GM12878 (cell line): ENCODE measurements around the gene COQ2.

Experiments used
- ATF2 ChIP-seq: IDR thresholded peaks from 2 replicates; pipeline ENCODE4 v1.6.1; 2012; ENCODE audit warnings: low read length, inconsistent platforms
- HDGF ChIP-seq: fragments of 450-650 bp; IDR thresholded peaks from 2 replicates; pipeline ENCODE4 v1.6.1; 2016; ENCODE audit warnings: antibody characterized with exemption
- RFX5 ChIP-seq: IDR thresholded peaks from 2 replicates; pipeline ENCODE4 v1.6.1; 2011; ENCODE audit warnings: low read depth, low read length, improper control_type of control experiment
- SMAD1 ChIP-seq: fragments of 450-650 bp; IDR thresholded peaks from 2 replicates; pipeline ENCODE4 v1.6.1; 2018; ENCODE audit warnings: mild to moderate bottlenecking, low read depth; ENCODE audit not compliant: partially characterized antibody
- TF ChIP-seq, protein P1 (sequence below), 3 experiments: IDR thresholded peaks in 2 of 3; conservative IDR thresholded peaks in 1 of 3; 2 replicates each; pipeline ENCODE4 v1.5.1; 2011; ENCODE audit warnings: low read depth in 3 of 3, low read length in 3 of 3, mild to moderate bottlenecking in 3 of 3, control low read depth in 2 of 3, moderate library complexity in 2 of 3, inconsistent platforms in 1 of 3, mixed read lengths in 1 of 3; ENCODE audit not compliant: control insufficient read depth in 2 of 3, insufficient read depth in 1 of 3; ENCODE audit errors: extremely low read depth in 1 of 3

DNA sequence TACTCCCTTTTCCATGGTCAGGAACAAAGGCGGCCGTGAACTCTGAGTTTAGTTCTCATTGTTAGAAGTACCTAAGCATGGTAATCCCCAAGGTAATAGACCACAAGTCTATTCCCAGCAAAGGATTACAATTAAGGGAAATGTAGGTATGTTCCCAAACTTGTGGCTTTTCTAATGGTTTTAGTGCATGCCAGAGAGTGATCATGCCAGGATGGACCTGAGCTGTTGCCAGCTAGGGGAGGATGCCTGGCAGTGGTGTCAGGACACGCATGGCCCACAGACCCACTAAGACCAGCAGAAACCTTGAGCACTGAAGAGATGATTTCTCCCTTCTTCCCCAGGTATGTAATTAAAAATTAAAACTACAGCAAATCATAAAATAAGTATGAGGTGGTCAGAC, 60.8 kb downstream of the COQ2 start:
- TF ChIP-seq ATF2: no peak
- TF ChIP-seq, protein P1, sequence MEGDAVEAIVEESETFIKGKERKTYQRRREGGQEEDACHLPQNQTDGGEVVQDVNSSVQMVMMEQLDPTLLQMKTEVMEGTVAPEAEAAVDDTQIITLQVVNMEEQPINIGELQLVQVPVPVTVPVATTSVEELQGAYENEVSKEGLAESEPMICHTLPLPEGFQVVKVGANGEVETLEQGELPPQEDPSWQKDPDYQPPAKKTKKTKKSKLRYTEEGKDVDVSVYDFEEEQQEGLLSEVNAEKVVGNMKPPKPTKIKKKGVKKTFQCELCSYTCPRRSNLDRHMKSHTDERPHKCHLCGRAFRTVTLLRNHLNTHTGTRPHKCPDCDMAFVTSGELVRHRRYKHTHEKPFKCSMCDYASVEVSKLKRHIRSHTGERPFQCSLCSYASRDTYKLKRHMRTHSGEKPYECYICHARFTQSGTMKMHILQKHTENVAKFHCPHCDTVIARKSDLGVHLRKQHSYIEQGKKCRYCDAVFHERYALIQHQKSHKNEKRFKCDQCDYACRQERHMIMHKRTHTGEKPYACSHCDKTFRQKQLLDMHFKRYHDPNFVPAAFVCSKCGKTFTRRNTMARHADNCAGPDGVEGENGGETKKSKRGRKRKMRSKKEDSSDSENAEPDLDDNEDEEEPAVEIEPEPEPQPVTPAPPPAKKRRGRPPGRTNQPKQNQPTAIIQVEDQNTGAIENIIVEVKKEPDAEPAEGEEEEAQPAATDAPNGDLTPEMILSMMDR (IDR thresholded peaks at IDR 0.05 in 2 of 3, conservative IDR thresholded peaks at IDR 0.05 in 1 of 3; ENCODE audit: control insufficient read depth in 2 of 3, extremely low read depth in 1 of 3, insufficient read depth in 1 of 3, low read depth in 3 of 3, low read length in 3 of 3): no peak
- no peak for TF ChIP-seq SMAD1
- TF ChIP-seq RFX5: no peak
- TF ChIP-seq HDGF: no peak
